ENCODE data around the gene TMEM52.
A peak's percentile ranks its signal among the peaks of the same experiment; 100 is the strongest.

TMEM52 gene

DNA sequence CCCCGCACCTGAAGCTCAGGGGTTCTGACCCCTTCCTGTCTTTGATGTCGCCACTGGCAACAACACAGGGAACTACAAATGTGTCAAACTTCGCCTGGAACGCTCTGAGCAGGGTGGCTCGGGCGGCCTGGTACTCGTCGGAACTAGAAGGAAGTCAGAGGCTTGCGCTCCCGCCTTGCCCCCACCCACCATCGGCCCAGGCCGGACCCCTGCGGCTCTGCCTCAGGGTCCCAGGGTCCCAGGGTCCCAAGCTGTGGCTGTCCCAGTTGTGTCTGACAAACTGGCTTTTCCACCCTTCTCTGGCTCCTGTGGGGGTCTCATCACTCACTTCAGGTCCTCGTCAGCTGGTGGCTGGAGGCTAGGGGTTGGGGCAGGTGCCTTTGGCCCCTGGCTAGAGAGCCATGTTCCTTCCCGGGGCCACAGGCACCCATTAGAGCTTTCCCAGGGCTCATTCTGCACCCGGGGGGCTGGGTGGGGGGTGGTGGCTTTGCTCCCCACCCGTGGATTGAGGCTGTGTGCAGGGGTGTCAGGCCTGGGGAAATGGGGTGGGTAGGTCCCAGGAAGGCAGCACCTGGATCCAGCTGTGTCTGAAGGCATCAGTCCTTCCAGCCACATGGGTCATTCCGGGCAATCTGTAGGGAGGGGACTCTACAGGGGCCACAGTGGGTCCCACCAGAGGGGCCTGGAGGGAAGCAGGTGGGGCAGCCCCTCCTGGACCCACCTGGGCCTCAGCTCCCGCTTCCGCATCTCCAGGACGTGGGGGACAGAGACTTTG lies 8.0 kb upstream of the TMEM52 start:
- DNase-seq (ENCODE audit: low read depth, low spot score): no peak

- no peak for DNase-seq (ENCODE audit: low read depth, low spot score)
Observed at GRCh38 chr1:1926346-1926811, 7.3 kb upstream of the TMEM52 start.

GRCh38 chr1:1925437-1926345 lies 6.6 kb upstream of the TMEM52 start:
- no peak for DNase-seq (ENCODE audit: low read depth, low spot score)

- no peak for DNase-seq (ENCODE audit: low read depth, low spot score)
Observed at GRCh38 chr1:1924849-1925248, 5.8 kb upstream of the TMEM52 start.

GRCh38 chr1:1924386-1924785 lies 5.3 kb upstream of the TMEM52 start:
- DNase-seq (ENCODE audit: low read depth, low spot score): no peak

DNA sequence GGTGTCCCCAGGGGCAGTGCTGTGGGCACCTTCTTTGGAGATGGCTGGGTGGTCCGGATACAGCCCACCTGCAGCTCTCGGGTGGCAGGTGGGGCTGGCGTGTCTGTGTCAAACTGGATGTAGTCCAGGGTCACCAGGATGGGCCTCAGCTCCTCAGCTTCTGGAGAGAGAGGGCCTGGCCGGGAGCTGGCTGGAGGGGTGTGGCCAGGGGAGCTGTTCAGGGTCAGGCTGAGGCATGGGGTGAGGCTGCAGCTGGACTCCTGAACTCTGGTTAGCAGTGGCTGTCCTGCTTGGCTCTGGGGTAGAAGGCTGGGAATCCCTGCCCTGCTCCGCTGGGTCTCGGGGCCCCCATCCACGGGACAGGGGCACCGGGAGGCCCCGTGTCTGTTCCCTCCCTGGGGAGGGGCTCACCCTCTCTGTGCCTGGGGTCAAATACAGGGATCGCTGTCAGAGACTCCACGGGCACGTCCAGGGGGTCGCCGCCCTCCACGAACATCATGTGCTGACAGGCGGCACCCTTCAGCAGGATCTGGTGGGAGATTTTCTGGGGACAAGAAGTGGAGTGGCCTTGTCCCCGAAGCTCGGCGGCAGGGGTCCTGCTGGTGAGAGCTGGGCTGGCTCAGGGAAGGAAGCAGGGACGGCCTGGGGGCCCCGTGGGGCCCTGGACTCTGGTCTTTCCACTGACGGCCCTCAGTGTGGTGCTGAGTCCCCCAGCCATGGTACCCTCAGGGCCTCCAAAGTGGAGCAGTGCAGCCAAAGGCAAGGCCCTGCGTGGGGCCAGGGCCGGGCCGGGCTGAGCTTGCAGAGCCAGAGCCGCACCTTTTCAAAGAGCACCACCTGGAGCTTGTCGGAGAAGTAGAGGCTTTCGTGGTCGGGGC lies 4.1 kb upstream of the TMEM52 start:
- DNase-seq (ENCODE audit: low read depth, low spot score): no peak

DNA sequence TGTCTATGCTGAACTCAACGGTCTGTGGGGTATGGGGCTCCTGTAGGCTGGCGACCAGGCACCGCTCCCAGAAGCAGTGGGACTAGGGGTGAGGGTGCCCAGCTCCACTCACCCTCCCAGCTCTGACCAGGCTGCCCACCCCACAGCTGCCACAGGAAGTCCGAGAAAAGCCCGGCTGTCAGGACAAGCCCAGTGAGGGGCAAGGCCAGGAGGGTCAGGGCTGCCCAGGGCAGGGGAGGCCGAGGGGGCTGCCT lies 3.5 kb upstream of the TMEM52 start:
- no peak for DNase-seq (ENCODE audit: low read depth, low spot score)

- no peak for DNase-seq (ENCODE audit: low read depth, low spot score)
Observed at GRCh38 chr1:1921901-1922701, 3.0 kb upstream of the TMEM52 start.

- no peak for DNase-seq (ENCODE audit: low read depth, low spot score)
Observed at GRCh38 chr1:1921459-1921862, 2.4 kb upstream of the TMEM52 start.

DNA sequence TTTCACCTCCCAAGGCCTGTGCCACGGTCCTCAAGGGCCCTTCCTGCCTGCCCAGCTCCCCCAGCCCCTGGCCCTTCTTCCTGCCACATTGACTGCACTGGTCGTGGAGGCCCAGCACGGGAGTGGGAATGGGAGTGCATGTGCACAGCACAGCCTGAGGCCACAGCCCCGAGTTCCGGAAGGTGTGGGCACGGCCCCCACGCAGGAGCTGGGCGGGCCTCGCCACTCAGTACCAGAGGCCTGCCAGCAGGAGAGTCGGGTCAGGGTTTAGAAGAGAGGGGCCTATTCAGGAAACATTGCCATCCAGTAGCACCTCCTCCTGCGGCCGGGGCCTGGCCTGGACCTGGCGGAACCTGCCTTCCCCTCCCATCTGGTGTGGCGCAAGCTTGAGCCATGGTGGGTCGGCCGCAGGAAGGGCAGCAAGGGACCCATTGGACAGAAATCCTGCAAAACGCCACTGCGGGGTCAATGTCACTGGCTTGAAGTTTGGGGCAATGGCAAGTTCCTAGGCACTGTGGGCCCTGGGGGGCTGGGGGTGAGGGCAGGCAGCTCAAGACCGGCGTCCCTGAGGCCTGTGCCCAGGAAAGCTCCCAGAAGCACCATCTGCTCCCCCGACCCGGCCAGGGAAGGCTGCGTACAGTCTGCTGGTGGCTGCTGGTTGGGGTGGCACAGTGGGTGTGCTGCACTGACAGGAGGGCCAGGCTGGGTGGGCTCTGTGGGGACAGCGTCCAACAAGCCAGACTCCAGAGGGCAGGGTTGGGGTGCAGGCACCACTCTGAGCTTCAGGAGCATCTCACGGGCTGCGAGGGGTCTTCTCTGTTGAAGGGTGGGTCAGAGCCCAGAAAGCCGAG lies 1.8 kb upstream of the TMEM52 start:
- DNase-seq (ENCODE audit: low read depth, low spot score): no peak

DNA sequence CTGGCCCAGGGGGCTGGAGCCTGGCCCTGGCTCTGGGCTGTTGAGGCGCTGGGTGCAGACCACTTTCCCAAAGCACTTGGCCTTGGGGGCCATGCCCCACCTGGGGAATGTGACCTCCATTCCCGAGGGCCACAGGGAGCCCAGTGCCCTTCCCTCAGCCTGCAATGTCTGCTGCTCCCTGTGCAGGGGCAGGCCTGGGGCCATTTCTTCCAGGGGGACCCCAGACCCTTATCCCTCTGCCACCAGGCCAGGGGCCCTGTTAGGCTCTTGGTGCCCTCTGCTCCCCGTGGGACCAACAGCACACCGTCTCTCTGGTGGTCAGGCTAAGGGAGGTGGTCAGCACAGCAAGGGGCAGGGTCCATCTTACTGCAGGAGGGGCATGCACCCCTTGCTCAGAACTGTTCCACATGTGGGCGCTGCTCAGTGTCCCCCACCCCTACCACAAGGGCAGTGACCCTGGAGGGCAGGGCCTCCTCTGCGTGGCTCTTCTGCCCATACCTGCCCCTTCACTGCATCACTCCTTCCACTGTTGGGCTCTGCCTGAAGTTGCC lies 1.1 kb upstream of the TMEM52 start:
- no peak for DNase-seq (ENCODE audit: low read depth, low spot score)

DNA sequence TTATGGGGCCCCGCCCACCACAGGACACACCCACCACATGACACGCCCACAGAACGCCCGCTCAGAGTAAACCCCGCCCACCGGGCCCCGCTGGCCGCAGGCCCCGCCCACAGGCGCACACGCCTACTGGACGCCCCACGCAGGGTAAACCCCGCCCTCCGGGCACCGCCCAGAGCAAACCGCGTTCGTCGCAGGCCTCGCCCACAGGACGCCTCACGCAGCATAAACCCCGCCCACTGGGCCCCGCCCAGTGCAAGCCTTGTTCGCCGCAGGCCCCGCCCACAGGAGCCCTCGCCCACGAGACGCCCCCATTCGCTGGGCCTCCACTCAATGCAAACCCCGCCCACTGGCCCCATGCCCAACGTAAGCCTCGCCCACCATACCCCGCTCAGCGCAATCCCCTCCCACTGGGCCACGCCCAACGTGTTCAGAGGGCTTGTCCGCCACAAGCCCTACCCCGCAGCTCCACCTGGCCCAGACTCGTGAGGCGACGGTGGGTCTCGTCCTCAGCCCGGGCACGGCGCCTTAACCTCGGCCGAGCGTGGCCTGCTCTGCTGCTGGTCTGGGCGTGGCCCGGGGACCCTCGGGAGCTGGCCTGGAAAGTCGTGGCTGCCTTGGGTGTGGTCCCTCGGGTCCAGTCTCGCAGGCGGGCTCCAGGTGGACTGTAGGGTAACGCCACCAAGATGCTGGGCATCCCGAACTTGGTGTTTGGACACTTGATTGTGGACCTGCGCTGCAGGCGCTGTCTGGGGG lies 401 bp upstream of the TMEM52 start:
- DNase-seq (ENCODE audit: low read depth, low spot score): peak; percentile 81

DNA sequence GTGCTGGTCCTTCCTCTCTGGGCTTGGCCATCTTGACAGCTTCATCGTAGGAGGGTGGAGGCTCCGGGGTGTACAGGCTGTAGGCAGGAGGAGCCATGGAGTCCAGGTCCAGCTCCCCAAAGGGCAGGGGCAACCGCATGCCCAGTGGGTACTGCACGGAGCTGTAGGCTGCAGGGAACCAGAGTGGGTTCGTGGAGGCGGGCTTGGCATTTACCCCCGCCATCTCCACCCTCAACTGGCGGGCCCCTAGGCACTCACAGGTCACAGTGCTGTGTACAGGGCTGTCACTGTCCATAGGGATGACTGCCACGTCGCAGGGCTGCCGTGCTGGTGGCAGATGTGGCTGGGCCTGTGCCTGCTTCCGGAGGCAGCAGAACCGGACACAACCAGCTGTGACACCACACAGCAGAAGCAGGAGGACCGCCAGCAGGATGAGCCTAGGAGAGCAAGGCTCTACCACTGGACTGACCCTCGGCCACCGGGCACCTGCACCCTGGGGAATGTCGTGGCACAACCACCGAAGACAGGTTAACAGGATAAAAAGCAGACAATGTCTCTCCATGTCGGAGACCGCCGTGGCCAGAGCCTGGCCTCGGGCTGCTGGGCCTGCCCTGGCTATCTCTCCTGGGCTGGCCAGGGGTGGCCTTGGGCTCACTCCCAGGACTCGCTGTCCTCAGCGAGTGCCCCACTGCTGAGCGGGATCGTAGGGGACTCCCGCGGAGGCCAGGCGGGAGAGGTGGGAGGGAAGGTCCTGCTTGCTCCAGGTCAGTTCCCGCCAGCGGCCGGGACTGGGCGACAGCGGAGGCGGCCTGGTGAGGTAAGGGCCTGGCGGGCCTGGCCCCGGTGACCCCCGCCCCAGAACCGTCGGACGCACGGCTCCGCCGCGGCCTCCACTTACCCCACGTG lies 831 bp downstream of the TMEM52 start:
- DNase-seq (ENCODE audit: low read depth, low spot score): no peak

GRCh38 chr1:1917304-1917976 lies 1.6 kb downstream of the TMEM52 start:
- DNase-seq (ENCODE audit: low read depth, low spot score): no peak

DNA sequence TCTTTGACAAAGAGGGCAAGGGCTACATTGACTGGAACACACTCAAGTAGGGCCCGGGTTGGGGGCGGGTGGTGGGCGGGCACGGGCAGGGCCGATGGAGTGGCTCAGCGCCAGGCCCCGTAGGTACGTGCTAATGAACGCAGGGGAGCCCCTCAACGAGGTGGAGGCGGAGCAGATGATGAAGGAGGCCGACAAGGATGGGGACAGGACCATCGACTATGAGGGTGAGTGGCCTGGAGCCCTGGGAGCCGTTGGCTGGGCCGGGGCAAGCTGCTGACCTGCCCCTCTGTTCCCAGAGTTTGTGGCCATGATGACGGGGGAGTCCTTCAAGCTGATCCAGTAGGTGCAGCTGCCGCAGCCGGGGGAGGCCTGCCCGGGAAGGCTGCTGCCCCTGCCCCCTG lies 2.2 kb downstream of the TMEM52 start:
- no peak for DNase-seq (ENCODE audit: low read depth, low spot score)

GRCh38 chr1:1915911-1916840 lies 2.9 kb downstream of the TMEM52 start:
- no peak for DNase-seq (ENCODE audit: low read depth, low spot score)

Data from iPS DF 19.7 (cell line).